GM19397 (cell line): ENCODE measurements around the gene DNAH6.
A peak's percentile ranks its signal among the peaks of the same experiment; 100 is the strongest.

ENCODE experiments used
- ATAC-seq: cut with Tn5 transposase; IDR thresholded peaks from one replicate; pipeline ENCODE4 v1.9.1; 2021; ENCODE audit warnings: mild to moderate bottlenecking, moderate library complexity; ENCODE audit not compliant: unreplicated experiment

DNAH6 gene

DNA sequence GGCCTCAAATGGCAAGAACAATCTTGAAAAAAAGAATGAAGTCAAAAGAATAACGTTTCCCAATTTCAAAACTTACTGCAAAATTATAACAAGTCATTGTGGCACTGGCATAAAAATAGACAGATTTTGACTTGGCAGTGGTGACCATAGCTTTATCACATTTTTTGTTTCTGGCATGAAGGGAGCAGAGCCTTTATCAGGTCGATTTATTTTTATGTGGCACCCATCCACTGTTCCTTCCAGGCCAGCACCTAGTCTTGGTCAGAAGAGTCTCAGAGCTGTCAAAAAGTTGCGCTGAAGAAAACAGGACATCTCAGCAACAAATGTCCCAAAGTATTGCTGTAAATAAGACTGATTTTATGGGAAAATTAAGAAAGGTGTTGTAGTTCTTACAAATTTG lies 272.2 kb downstream of the DNAH6 start:
- ATAC-seq: no peak

DNA sequence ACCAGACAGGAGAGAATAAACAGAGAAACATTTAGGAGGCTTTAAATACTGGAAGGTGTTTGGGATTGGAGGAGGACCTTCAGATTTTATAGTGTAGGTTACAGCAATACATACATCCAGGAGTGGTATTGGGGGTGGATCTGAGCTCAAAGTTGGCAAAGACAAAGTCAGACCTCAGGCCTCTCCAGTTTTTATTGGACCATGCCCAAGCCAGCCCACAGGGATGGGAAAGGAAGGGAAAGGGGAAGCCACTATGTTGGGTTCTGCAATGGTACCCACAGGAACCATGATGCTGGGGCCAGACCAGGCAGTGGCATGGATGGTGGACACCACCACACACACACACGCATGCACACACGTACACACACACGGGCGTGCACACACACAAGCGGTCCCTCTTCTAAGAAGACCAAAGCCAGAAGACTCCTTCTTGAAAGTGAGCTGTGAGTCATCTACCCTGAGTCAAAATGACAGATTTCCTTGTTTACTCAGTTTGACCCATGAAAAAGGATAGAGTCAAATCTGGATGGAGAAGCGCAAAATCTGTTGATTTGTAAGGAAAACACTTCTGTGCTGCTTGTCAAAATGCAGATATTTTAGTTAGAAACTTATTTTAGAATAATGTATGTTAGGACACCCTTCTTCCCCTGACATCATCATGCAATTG lies 276.7 kb downstream of the DNAH6 start:
- no peak for ATAC-seq

DNA sequence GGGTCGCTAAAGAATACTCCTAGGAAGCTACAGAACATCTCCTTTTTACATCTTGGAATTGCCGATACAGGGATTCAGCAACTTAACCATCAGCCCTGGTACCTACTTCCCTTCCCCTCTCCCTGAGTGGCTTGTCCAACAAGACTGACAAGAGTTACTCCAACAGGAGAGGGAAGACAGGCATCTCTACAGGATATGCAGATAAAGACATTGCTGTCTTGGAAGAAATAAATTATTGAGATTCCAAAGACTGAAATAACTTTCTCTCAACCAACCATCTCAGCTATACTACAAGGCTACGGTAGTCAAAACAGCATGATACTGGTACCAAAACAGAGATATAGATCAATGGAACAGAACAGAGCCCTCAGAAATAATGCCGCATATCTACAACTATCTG lies 277.3 kb downstream of the DNAH6 start:
- no peak for ATAC-seq

DNA sequence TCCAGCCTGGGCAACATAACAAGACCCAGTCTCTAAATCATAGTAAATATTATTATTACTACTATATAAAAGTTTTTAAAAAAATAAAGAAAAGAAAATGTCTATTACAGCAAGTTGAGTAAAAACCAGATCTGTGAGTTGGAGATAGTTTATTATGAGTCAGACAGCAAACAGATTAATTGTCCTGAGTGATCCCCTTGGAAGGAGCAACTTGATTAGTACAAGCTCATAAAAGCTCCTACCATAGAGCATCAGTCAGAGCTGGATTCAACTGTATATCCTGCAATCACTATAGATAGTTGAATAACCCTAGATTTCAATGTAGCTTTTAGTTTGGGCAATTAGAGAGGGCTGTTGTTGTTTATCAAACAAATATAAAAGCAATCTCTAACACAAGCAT lies 280.5 kb downstream of the DNAH6 start:
- ATAC-seq: no peak

DNA sequence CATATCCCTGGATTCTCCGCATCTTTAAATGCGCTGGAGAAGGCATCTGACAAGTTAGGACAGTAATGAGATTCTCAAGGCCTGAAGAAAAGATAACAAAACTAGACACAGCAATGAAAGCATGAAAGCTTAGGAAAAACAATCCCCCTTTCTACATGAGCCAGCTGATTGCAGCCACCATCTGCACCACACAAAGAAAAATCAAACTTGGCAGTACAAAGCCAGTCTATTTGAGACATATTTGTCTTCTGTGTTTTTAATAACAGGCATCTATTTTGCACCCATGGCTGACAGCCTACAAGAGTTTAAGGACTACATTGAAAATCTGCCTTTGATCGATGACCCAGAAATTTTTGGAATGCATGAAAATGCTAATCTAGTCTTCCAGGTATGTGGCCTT lies 281.0 kb downstream of the DNAH6 start:
- no peak for ATAC-seq

DNA sequence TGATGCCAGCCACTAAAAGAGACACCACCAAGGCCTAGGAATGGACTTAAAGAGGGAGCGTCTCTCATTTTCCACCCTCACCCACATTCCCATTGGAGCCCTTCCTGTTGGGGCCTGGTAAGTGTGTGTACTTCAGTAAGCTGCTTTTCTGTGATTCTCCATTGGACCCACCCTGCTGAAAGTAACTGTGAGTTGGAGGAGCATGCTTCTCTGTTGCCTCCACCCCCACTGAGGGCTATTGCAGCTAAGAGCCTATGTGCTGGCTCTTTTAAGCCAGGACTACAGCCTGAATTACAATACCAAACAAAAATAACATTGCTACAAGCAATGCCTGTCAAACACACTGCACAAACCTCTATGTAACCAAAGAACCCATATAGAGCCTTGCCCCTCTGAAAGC lies 283.5 kb downstream of the DNAH6 start:
- no peak for ATAC-seq

DNA sequence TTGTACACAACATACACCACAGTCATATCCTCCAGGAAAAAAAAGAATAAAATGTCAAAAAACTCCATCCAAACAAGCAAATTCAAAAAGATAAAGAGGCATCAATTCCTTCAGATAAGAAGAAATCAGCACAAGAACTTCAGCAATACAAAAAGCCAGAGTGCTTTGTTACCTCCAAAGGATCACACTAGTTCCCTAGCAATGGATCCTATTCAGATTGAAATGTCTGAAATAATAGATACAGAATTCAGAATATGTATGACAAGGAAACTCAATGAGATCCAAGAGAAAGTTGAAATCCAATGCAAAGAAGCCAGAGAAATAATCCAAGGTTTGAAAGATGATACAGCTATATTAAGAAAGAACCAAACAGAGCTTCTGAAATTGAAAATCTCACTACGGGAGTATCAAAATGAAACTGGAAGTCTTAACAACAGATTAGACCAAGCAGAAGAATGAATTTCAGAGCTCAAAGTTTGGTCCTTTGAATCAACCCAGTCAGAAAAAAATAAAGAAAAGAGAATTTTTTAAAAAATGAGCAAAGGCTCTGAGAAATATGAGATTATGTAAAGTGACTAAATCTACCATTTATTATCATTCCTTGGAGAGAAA lies 284.0 kb downstream of the DNAH6 start:
- ATAC-seq: no peak

DNA sequence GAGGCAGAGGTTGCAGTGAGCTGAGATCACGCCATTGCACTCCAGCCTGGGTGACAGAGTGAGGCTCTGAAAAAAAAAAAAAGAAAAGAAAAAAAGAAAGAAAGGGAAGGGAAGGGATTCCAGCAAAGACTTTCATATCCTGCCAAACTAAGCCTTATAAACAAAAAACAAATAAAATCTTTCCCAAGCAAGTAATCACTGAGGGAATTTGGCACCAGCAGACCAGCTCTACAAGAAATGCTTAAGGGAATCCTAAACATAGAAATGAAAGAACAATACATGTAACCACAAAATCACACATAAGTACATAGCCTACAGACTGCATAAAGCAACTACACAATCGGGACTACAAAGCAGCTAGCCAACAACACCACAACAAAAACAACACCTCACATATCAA lies 285.5 kb downstream of the DNAH6 start:
- no peak for ATAC-seq

DNA sequence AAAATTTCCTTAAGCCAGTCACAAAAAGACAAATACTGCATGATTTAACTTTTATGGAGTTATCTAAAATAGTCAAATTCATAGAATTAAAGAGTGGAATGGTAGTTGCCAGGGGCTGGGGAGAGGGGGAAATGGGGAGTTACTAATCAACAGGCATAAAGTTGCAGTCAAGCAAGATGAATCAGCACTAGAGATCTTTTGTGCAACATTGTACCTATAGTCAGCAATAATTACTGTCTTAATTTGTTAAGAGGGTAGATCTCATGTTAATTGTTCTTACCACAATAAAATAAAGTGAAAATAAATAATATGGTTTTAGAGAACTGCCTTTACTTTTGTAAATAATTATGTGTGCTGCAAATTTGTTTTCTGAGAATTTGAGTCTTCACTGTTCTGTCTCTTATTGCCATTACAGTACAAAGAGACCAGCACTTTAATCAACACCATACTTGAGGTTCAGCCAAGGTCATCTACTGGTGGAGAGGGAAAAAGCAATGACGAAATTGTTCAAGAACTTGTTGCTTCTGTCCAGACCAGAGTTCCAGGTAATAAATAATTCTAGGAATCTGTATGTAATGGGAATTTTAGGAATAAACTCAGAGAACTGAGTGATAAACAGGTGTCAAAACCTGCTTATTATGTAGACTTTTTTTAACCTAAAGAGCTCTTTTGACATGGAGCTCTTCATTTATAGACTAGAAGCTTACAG lies 289.1 kb downstream of the DNAH6 start:
- ATAC-seq: no peak

DNA sequence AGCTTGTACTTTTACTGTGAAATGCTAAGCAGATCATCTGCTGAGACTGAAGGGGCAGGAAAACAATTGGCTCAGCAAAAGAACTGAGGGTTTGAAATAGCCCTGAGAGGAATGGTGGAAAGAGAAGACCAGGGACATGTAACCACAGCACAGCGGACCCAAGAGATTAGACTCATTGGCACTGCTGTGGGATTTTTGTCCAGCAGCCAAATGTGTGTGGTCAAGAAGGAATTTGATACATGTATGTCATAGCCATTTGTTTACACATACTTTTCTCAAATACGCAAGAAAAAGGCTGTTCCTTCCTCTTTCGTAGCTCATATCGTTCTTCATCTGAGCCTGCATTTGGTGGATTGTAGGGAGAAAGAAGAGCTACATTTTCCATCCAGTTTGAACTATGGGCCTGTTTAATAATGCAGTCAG lies 290.8 kb downstream of the DNAH6 start:
- ATAC-seq: no peak

DNA sequence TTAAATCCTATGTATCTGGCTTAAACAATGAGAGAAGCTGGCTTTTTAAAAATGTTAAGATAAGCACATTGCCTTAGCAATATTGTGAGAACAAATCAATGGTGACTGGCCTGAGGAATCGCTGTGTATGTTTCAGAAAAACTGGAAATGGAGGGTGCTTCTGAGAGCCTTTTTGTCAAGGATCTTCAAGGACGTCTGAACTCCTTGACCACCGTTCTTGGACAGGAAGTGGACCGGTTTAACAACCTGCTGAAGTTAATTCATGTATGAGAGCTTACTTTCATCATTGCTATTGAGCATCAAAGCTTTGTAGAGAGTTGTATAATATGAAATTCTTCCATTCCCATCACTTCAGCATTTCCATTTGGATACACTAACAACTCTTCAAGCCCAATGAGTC lies 292.0 kb downstream of the DNAH6 start:
- ATAC-seq: no peak

DNA sequence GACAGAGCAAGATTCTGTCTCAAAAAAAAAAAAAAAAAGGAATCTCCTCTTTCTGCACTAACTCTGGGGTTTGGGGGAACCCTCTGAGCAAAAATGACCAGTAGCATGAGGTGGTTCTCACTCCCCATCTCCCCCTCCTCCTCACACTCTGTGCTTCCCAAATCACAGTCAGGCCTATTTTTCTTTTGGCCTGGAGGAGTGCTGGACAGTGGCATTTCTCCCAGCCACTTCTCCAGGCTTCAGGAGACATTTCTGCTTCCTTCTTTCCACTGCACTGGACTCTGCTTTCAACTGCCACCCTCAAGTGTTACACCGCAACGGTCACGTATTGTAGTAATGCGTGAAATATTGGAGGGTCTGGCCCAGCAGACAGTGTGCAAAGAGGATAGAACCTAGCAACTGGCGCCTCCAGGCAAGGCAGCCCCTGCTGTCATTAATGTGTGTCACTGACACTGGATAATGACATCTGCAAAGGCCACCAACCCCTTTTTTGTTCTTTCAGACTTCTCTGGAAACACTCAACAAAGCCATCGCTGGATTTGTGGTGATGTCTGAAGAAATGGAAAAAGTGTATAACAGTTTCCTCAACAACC lies 295.6 kb downstream of the DNAH6 start:
- ATAC-seq: no peak

DNA sequence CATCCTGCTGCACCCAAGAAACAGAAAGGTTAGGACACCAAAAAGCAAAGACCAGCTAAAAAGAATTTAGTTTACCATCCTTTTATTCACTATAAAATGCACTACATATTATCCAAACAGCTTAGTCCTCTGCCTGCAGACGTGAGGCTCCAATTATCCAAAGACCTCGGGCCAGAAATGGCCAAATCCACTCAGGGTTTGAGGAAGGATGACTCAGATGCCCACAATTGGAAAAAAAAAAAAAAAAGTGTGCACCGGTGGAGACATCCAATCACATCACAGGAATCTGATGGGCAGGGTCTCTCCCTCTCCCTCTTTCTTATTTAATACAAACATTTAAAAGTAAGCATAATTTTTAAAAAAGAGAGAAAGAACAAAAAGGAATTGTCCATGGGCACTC lies 298.8 kb downstream of the DNAH6 start:
- no peak for ATAC-seq

DNA sequence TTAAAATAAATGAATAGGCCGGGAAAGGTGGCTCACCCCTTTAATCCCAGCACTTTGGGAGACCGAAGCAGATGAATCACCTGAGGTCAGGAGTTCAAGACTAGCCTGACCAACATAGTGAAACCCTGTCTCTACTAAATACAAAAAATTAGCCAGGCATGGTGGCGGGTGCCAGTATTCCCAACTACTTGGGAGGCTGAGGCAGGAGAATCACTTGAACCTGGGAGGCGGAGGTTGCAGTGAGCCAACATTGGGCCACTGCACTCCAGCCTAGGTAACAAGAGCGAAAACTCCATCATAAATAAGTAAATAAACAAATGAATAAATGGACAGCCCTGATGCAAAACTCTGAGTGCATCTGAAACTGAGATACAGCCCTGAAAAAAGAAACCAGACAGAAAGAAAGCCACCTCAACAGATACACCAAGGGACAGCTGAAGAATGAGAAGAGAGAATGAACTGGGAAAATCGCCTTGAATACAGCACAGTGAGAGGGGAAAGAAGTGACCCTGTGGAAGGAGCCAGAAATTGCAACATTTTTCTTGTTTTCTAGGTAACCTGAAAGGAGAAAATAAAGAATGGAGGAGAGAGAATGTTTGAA lies 300.2 kb downstream of the DNAH6 start:
- peak; percentile 57 for ATAC-seq

DNA sequence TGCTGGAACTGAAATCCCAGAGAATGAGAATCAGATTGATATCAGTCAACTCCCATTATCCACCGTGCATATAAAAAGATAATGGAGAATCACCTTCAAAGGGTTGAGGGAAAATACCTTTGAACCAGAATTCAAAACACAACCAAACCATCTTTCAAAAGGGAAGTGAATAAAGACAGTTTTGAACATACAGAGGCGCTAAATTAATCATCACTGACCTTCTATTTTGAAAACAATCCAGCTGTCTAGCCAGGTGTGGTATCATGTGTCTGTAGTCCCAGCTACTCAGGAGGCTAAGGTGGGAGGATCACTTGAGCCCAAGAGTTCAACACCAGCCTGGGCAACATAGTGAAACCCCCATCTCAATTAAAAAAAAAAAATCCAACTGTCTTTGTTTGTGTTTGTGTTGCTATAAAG lies 300.9 kb downstream of the DNAH6 start:
- peak; percentile 89 for ATAC-seq

DNA sequence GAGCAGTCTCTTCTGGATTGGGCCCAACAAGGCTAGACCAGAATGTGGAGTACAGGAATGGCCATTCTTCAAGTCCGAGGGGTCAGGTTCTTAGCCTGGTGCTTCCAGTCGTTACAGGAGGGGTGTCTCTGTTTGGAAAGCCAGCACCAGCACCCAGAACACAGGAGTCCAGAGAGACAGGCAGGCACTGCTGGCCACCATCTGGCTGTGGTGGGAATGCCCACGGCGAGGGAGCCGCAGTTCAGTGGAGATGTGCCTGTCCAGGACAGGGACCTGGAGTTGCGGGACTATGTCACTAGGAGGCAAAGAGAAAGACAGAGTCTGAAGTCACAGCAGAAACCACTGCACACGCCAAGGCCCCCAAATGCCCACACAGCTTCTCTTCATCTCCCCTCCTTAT lies 305.5 kb downstream of the DNAH6 start:
- ATAC-seq: no peak

DNA sequence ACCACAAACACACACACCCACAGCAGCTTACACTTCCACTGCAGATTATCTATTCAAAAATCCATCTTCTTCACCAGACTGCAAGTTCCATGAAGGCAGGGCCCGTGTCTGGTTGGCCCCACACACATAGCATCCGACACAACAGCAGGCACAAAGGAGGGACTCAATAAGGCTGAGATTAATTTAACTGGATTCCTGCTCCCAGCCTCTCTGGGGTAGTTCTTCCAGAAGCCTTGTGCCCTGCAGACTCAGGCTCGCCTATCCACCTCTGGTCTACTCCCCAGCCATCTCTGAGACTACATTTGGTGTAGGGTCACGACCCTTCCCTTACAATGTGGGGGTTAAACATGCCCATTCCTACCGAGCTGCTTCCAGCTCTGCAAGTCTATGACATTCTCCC lies 306.9 kb downstream of the DNAH6 start:
- no peak for ATAC-seq

DNA sequence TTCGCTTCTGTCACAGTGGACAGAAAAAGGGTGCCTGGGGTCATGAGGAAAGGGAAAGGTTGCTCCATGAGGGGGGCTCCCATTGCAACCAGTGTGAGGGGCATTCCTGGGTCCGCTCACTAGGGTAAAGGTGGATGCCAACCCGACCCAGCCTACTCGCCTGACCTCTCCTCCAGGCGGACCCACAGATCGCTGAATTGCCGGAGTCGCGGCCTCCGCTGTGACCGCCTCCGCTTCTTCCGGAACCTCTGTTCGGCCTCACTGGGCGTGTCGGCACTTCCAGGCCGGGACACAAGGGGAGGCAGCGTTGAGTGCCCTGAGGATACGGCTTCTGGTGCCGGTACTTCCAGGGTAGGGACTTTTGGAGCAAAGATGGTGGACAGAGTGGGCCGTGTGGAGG lies 307.5 kb downstream of the DNAH6 start:
- ATAC-seq: no peak

DNA sequence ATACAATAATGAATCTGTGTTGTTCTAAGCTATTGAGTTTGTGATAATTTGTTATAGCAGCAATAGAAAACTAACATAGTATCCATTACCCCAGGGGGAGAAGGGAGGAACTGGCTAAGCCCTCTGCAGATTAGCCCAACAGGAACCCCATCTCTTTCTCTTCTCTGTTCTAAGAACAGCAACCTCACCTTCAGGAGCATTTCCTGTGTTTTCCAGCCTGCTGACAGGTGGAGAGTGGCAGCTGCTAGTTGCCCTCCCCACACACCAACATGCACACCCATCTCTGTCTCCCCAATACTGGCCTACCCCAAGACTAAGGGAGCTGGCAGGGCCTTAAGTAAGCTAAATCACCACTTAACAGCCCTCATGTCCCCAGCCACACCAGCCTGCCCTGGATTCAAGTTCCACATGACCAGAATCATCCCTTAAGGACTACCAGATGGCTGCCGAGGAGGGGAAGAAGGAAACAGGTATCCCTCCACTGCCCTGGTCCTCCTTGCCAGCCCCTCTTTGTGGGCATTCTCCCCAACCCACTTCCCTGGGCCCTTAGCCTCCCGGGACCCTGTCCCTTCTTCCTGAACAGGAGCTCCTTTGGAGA lies 311.8 kb downstream of the DNAH6 start:
- ATAC-seq: no peak

DNA sequence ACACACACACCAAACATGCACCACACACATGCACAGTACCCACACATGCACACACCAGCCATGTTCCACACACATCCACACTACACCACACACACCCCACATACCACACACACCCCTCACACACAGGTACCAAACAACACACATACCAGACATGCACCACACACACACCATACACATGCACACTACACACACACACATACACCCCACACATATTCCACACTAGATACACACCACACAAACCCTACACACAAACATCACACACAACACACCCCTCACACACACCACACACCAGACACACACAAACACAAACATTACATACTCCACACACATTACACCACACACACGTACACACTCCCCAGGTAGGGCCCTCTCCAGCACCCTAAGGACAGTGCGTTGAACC lies 313.4 kb downstream of the DNAH6 start:
- no peak for ATAC-seq

DNA sequence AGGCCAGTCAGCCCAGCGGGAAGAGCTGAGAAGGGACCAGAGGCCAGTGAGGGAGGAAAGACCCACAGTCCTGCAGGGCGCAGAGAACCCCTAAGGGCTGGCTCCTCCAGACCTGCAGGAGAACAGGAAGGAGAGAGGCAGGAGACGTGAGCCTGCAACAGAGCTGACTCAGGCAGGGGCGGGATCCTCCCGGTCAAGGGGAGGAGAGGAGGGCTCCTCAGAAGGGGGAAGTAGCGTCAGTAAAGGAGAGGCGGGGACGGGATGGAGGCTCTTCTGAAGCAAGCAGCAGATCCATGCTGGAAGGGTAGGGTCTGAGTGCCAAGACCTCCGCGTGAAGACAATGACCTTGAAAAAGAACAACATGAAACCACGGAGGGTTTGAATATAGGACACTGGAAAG lies 313.8 kb downstream of the DNAH6 start:
- no peak for ATAC-seq
